GM12873 (cell line): ENCODE data around the gene GPAM.

ENCODE experiments used
- CTCF ChIP-seq: IDR thresholded peaks from 2 replicates; pipeline ENCODE4 v1.5.1; 2012; ENCODE audit warnings: low read depth, mild to moderate bottlenecking, moderate library complexity, low read length, control low read depth; ENCODE audit not compliant: insufficient read depth; ENCODE audit errors: missing control alignments

The GPAM gene

GRCh38 chr10:112202076-112202475, 18.5 kb upstream of the GPAM start:
- no peak for TF ChIP-seq CTCF

- no peak for TF ChIP-seq CTCF
Observed at GRCh38 chr10:112201334-112201733, 17.8 kb upstream of the GPAM start.

GRCh38 chr10:112195224-112195623, 11.7 kb upstream of the GPAM start:
- no peak for TF ChIP-seq CTCF

- TF ChIP-seq CTCF = no peak
Observed at GRCh38 chr10:112191791-112192190, 8.2 kb upstream of the GPAM start.

- TF ChIP-seq CTCF = no peak
Observed at GRCh38 chr10:112191041-112191590, 7.6 kb upstream of the GPAM start.

- no peak for TF ChIP-seq CTCF
Observed at GRCh38 chr10:112189465-112189864, 5.9 kb upstream of the GPAM start.

GRCh38 chr10:112187527-112187926, 4.0 kb upstream of the GPAM start:
- TF ChIP-seq CTCF = no peak
